ENCODE measurements around the gene DNAH17.

The DNAH17 gene

GRCh38 chr17:78390241-78391050 lies 186.8 kb downstream of the DNAH17 start:
- DNase-seq (ENCODE audit: low read depth in 2 of 2) = no peak

DNA sequence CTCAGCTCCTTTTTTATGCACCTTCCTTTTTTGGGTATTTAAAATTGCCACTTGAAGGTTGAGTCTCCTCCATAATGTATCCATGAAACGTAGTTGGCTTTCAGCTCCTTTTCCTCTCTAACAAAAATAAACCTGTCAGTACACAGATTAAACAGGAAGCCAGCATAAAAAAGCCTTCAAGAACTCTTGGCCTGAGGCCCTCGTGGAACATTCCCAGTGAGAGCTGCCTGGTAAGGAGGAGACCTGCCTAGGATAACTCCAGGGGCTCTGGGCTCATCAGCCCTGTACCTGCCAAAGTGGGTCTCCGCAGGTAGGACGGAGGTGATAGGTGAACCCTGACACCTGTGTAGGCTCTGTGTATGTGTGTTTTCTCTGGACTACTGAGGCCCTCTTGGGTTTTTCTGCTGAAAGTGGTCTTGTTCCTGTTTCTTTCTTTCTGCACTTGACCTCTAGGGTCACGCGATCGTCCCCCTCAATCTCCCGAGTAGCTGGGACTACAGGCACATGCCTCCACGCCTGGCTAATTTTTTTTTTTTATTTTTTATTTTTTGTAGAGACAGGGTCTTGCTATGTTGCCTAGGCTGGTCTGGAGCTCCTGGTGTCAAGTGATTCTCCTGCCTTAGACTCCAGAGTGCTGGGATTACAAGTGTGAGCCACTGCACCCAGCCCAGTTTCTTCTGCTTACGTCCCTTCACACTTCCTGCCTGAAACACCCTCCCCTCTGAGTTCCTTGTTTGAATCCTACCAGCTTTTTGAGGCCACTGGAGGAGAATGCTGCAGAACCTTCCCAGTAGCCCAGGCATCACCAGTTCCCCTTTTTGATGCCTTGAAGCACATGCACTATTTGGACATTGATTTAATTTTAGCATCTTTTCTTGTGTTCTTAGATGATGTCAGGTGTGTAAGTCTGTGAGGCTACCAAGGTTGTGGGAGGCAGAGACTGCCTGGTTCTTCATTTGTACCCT lies 188.9 kb downstream of the DNAH17 start:
- no peak for DNase-seq (ENCODE audit: low read depth in 2 of 2)

- no peak for DNase-seq (ENCODE audit: low read depth in 2 of 2)
Measured at GRCh38 chr17:78384479-78385175, 192.6 kb downstream of the DNAH17 start.

DNA sequence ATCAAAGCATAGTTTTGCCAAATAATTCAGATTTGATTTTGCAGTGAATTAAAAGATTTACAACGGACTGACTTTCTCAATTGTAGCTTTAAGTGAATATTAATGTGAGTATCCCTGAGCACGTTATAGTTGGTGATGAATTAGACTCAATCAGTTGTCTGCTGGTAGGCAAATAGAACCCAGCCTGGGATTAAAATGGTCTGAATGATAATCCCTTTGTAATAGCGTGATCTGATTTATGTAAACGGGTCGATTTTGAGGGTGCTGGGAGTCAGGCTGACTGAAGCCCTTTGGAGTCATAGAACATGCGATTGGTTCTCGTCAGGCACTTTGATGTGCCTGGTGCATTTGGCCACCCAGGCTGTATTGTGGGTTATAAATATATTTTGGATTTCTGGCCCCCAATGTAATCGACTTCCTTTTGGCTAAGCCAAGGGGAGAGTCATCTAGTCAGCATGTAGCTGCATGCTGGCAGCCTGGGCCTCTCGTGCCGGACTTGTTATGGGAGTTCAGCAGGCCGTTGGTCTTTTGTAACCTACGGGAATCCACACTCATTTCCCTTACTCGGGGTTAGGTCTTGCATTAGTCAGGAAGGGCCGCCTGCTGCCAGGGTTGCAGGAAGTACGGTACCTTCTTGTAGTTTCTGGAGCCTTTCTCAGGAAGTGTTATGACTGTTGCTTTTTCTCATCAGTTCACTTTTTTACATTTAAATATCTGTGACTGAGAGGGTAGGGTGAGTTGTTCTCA lies 193.3 kb downstream of the DNAH17 start:
- no peak for DNase-seq (ENCODE audit: low read depth in 2 of 2)

DNA sequence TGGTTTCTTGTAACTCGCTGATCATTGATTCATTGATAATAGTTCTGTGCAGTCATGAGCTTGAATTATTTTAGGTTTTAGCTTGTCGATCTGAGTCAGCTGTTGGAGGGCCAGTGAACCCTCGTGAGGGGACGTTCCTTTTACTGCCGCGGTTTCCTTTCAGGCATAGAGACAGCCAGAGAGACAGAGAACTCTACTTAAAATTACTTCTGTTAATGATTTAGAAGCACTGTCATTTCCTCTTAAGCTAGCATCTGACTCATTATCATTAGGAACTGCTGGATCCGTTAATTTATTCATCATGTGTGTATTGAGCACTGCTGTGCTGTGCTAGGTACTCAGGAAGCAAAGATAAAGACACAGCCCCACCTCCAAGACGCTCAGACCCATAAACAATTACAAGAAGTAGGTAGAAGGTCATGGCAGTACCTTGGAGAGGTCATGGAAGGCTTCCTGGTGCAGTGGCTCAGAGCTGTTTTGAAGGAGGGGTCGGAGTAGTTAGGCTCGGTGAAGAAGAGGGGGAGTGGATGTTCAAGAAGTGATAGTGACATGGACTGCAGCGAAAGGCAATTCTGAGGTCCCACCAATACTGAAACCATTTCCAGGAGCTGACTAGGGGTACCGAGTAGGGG lies 195.5 kb downstream of the DNAH17 start:
- no peak for DNase-seq (ENCODE audit: low read depth in 2 of 2)

DNA sequence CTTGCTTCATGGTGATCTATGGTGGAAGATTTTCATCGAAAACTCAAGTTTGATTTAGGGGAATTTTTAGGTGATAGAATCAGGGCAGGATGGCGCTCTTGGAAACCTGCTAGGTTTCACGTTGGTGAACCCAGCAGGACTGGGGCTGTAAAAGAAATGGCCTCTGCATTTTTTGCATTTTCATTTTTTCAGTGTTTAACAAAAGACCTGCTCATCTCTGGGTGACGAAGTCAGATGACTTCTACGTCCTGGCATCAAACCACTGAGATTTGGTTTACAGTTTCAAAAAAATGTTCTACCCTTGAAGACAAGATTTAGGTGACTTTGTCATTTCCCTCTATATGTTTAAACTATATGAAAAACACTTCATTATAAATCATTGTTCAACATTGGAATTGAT lies 196.8 kb downstream of the DNAH17 start:
- no peak for DNase-seq (ENCODE audit: low read depth in 2 of 2)

GRCh38 chr17:78379131-78379491 lies 198.1 kb downstream of the DNAH17 start:
- no peak for DNase-seq (ENCODE audit: low read depth in 2 of 2)

GRCh38 chr17:78378225-78379130 lies 198.7 kb downstream of the DNAH17 start, which contains the start of gene PGS1:
Gene PGS1 (plus strand): TSS chr17:78378649. CDS start chr17:78378666, 17 bp downstream.
- DNase-seq (ENCODE audit: low read depth in 2 of 2) = peak; percentile 67 to 69

- DNase-seq (ENCODE audit: low read depth in 2 of 2) = no peak
Measured at GRCh38 chr17:78377858-78378224, 199.4 kb downstream of the DNAH17 start.

GRCh38 chr17:78376161-78376560 lies 201.0 kb downstream of the DNAH17 start:
- no peak for DNase-seq (ENCODE audit: low read depth in 2 of 2)

GRCh38 chr17:78375401-78376151 lies 201.6 kb downstream of the DNAH17 start:
- no peak for DNase-seq (ENCODE audit: low read depth in 2 of 2)

- DNase-seq (ENCODE audit: low read depth in 2 of 2) = no peak
Measured at GRCh38 chr17:78374631-78375274, 202.4 kb downstream of the DNAH17 start.

DNA sequence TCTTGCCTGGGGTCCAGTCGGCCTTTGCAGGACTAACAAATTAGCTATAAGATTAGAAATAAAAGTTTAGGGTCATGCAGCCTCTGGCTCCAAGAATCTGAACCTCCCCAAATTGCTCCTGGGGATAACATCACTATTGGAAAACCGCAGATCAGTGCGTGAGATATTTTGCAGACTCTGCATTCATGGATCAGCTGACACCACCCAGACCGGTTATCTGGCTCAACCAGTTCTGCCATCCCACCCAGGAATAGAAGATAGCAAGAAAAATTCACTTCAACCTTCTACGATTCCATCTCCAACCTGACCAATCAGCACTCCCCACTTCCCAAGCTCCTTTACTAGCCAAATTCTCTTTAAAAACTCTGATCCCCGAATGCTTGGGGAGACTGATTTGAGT lies 203.0 kb downstream of the DNAH17 start:
- no peak for DNase-seq (ENCODE audit: low read depth in 2 of 2)
